HG03432 (cell line): Measurements from ENCODE around the gene JAZF1.
A peak's percentile ranks its signal among the peaks of the same experiment; 100 is the strongest.
"Not testable (repeated sequence)": the region's sequence is repeated elsewhere in the genome, so short reads cannot be mapped to it uniquely, and the experiment has no call there.

Experiments
- ATAC-seq: cut with Tn5 transposase; IDR thresholded peaks from one replicate; pipeline ENCODE4 v1.9.1; 2021; ENCODE audit warnings: mild to moderate bottlenecking, moderate library complexity; ENCODE audit not compliant: unreplicated experiment

Gene JAZF1

GRCh38 chr7:27890205-27890849, 290.3 kb downstream of the JAZF1 start:
- ATAC-seq, result peak; percentile 100

- no peak for ATAC-seq
These were observed 290.8 kb downstream of the JAZF1 start for GRCh38 chr7:27889800-27890199.

- no peak for ATAC-seq
These were observed 291.9 kb downstream of the JAZF1 start for GRCh38 chr7:27888736-27889135.

GRCh38 chr7:27886710-27887109, 293.9 kb downstream of the JAZF1 start:
- ATAC-seq, result not testable (repeated sequence)

GRCh38 chr7:27885652-27886051, 294.9 kb downstream of the JAZF1 start:
- ATAC-seq, result no peak

GRCh38 chr7:27883696-27884095, 296.9 kb downstream of the JAZF1 start:
- no peak for ATAC-seq

GRCh38 chr7:27876756-27877155, 303.8 kb downstream of the JAZF1 start:
- no peak for ATAC-seq

GRCh38 chr7:27875832-27876231, 304.8 kb downstream of the JAZF1 start:
- ATAC-seq, result no peak

- no peak for ATAC-seq
These were observed 305.5 kb downstream of the JAZF1 start for GRCh38 chr7:27875061-27875460.

- no peak for ATAC-seq
These were observed 306.3 kb downstream of the JAZF1 start for GRCh38 chr7:27873981-27874957.

GRCh38 chr7:27872356-27873275, 308.0 kb downstream of the JAZF1 start:
- no peak for ATAC-seq

GRCh38 chr7:27871866-27872265, 308.7 kb downstream of the JAZF1 start:
- no peak for ATAC-seq

- ATAC-seq, result no peak
These were observed 309.5 kb downstream of the JAZF1 start for GRCh38 chr7:27871086-27871485.

GRCh38 chr7:27870595-27870994, 310.0 kb downstream of the JAZF1 start:
- no peak for ATAC-seq

GRCh38 chr7:27869056-27869455, 311.5 kb downstream of the JAZF1 start:
- ATAC-seq, result no peak

GRCh38 chr7:27868131-27868550, 312.5 kb downstream of the JAZF1 start:
- ATAC-seq, result no peak

GRCh38 chr7:27866828-27867672, 313.5 kb downstream of the JAZF1 start:
- no peak for ATAC-seq

- no peak for ATAC-seq
These were observed 314.3 kb downstream of the JAZF1 start for GRCh38 chr7:27866256-27866655.

GRCh38 chr7:27863880-27864279, 316.7 kb downstream of the JAZF1 start:
- no peak for ATAC-seq

GRCh38 chr7:27861747-27862146, 318.8 kb downstream of the JAZF1 start:
- ATAC-seq, result no peak
